Hindlimb muscle (tissue), 1 donor: Measurements from ENCODE around the gene KLRB1. TPM values are rescaled to one million over a fixed set of nuclear protein-coding genes. Genes with fewer than 3 reads are reported as not detected.
"Not testable (repeated sequence)": the region's sequence is repeated elsewhere in the genome, so short reads cannot be mapped to it uniquely, and the experiment has no call there.

Experiments
- DNase-seq: peaks from one replicate; pipeline ENCODE4 v3.0.0-alpha.2; 2013
- polyA plus RNA-seq: library from polyadenylated mRNA; unstranded; fragments of 120-200 nt; gene quantifications from one replicate; pipeline ENCODE4 v1.2.1, GENCODE V29; 2013; ENCODE audit not compliant: insufficient read length

KLRB1 gene
- 0.56 TPM for polyA plus RNA-seq

GRCh38 chr12:9607716-9608115 lies at the start of gene KLRB1:
KLRB1 (minus strand) TSS chr12:9607916; CDS start chr12:9607839, 77 bp downstream.
- DNase-seq = no peak

- no peak for DNase-seq
Observed at GRCh38 chr12:9651265-9651729, 43.6 kb upstream of the KLRB1 start.

- DNase-seq = peak; percentile 32
Observed at GRCh38 chr12:9650151-9650576, 42.4 kb upstream of the KLRB1 start.

GRCh38 chr12:9649532-9649940 lies 41.8 kb upstream of the KLRB1 start:
- no peak for DNase-seq

GRCh38 chr12:9648701-9649531 lies 41.2 kb upstream of the KLRB1 start:
- DNase-seq = no peak

GRCh38 chr12:9647825-9648700 lies 40.3 kb upstream of the KLRB1 start:
- peak; percentile 88 for DNase-seq

- DNase-seq = no peak
Observed at GRCh38 chr12:9646794-9647781, 39.4 kb upstream of the KLRB1 start.

- not testable (repeated sequence) for DNase-seq
Observed at GRCh38 chr12:9644985-9645551, 37.4 kb upstream of the KLRB1 start.

- no peak for DNase-seq
Observed at GRCh38 chr12:9643266-9643660, 35.5 kb upstream of the KLRB1 start.

- no peak for DNase-seq
Observed at GRCh38 chr12:9642606-9643265, 35.0 kb upstream of the KLRB1 start.

GRCh38 chr12:9640024-9640423 lies 32.3 kb upstream of the KLRB1 start:
- DNase-seq = no peak

- no peak for DNase-seq
Observed at GRCh38 chr12:9636851-9637206, 29.1 kb upstream of the KLRB1 start.

- DNase-seq = no peak
Observed at GRCh38 chr12:9636150-9636850, 28.6 kb upstream of the KLRB1 start.

- no peak for DNase-seq
Observed at GRCh38 chr12:9634969-9635754, 27.4 kb upstream of the KLRB1 start.

- DNase-seq = no peak
Observed at GRCh38 chr12:9634177-9634803, 26.6 kb upstream of the KLRB1 start.

- DNase-seq = no peak
Observed at GRCh38 chr12:9632766-9633165, 25.1 kb upstream of the KLRB1 start.

GRCh38 chr12:9626821-9627220 lies 19.1 kb upstream of the KLRB1 start:
- DNase-seq = no peak

- no peak for DNase-seq
Observed at GRCh38 chr12:9626291-9626690, 18.6 kb upstream of the KLRB1 start.

- DNase-seq = no peak
Observed at GRCh38 chr12:9625019-9625418, 17.3 kb upstream of the KLRB1 start.
